Body of pancreas (tissue), 4 donors: Measurements from ENCODE around the gene AMMECR1. TPM values are rescaled to one million over a fixed set of nuclear protein-coding genes. Genes with fewer than 3 reads are reported as not detected.
A peak's percentile ranks its signal among the peaks of the same experiment; 100 is the strongest.
"Not testable (repeated sequence)": the region's sequence is repeated elsewhere in the genome, so short reads cannot be mapped to it uniquely, and the experiment has no call there.

Experiments used
- ATAC-seq: fragments of 150-250 bp; one replicate; pipeline ENCODE4 v1.9.1; 2016
- DNase-seq, 4 donors: peaks; one replicate each; pipeline ENCODE4 v3.0.0-alpha.2; 2019
- H3K27ac ChIP-seq, 4 donors: fragments of 200-600 bp; sonication (generic); 1 replicate in 3 of 4; 2 replicates in 1 of 4; pipeline versions ENCODE4 v1.5.1 to v1.6.1; 2016 to 2019; ENCODE audit warnings: mild to moderate bottlenecking in 1 of 4, mixed read lengths in 1 of 4, moderate library complexity in 1 of 4
- H3K27me3 ChIP-seq, 2 donors: fragments of 200-600 bp; sonication (generic); one replicate each; pipeline ENCODE4 v1.6.0; 2016; ENCODE audit warnings: mild to moderate bottlenecking in 1 of 2
- H3K36me3 ChIP-seq, 2 donors: fragments of 200-600 bp; sonication (generic); replicated peaks in 1 of 2; 2 replicates each; pipeline ENCODE4 v1.5.1; 2016; ENCODE audit warnings: low read depth in 2 of 2; ENCODE audit not compliant: insufficient read depth in 1 of 2
- H3K4me1 ChIP-seq: fragments of 200-600 bp; sonication (generic); one replicate; pipeline ENCODE4 v1.6.0; 2016
- H3K4me3 ChIP-seq, 2 donors: fragments of 200-600 bp; sonication (generic); 1 replicate in 1 of 2; 2 replicates in 1 of 2; pipeline ENCODE4 v1.5.1; 2016 to 2019
- H3K9me3 ChIP-seq, 3 donors: fragments of 200-600 bp; sonication (generic); 1 replicate in 2 of 3; 2 replicates in 1 of 3; pipeline ENCODE4 v1.5.1; 2016
- POLR2A ChIP-seq, 3 donors: fragments of 450-650 bp; IDR thresholded peaks; one replicate each; pipeline ENCODE4 v1.6.1; 2016; ENCODE audit warnings: antibody characterized with exemption in 3 of 3, mild to moderate bottlenecking in 2 of 3
- WGBS, 2 donors: methylation state at CpG; one replicate each; pipeline ENCODE4 v1.1.5; 2017; 5-methylcytosine and 5-hydroxymethylcytosine counted together
- intact Hi-C: fragments of 100-400 bp; cut with DNase I; formaldehyde crosslinking; loops from one replicate; pipeline ENCODE4 v1.15.1; 2023
- total RNA-seq, 2 donors: library from RNA; depleted of rRNA; stranded (reverse); fragments of >200 nt; gene quantifications; one replicate each; pipeline ENCODE4 v1.1.0, GENCODE V29; 2016
- TF ChIP-seq, protein P1 (sequence below), 7 experiments: fragments of 450-650 bp in 4 of 7; fragments of 200-600 bp in 3 of 7; sonication (generic) in 3 of 7; IDR thresholded peaks; one replicate each; pipeline ENCODE4 v1.5.1; 2016 to 2019; ENCODE audit warnings: antibody characterized with exemption in 7 of 7

The AMMECR1 gene
- total RNA-seq, 2 donors from 2014 or later: 1.6 to 6.5 TPM

DNA sequence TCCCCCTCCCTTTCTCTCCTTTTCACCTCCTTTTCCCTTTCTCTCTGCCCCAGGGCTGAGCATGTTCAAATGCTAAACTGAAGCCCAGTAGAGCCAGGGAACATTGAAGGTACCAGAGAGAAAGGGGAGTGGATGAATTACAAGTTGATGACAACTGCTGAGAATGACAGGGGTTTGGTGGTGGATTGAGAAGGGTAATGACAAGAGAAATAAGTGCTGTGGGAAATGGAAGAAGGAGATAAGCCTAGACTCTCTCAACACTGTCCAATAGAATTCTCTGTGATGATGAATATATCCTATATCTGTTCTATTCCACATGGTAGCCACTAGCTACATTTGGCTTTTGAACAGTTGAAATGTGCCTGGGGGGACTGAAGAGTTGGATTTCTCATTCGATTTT lies 160.4 kb downstream of the AMMECR1 start:
- no peaks in the 10 kb centered on the region for H3K27me3 ChIP-seq
- 88 to 100% methylated on average over 1 of the region's 1 CpG for WGBS, 2 donors

DNA sequence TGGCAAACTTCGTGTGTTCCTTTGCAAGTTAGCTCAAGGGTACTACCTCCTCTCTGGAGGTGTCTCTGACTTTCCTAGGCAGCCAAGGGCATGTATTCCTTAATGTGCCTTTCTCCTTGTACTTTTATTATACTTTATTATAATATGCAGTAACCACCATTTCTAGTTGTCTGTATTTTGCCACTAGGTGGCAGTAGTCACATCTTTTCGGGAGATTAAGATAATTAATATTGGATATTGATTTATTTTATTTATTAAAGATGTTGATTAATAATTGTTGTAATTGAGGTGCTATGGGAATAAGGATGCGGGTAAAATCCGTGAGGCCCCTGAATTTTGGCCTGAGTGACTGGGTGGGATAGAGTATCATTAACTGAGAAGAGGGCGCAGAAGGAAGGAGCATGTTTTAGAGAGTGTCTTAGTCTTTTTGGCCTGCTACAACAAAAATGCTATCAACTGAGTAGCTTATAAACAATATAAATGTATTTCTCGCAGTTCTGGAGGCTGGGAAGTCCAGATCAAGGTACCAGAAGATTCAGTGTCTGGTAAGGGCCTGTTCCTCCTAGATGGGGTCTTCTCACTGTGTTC lies 161.6 kb downstream of the AMMECR1 start:
- WGBS, 2 donors: 67 to 72% methylated on average over 6 of the region's 6 CpGs
- intact Hi-C loops: loop anchor here (5.0 kb wide), 1 partner anchor 251 kb away; no protein-coding TSS in a partner anchor

More for the DNA sequence above, 160.4 kb downstream of the AMMECR1 start:
- intact Hi-C loops: loop anchor here (5.0 kb wide), 1 partner anchor 250 kb away; no protein-coding TSS in a partner anchor
- TF ChIP-seq POLR2A (IDR thresholded peaks at IDR 0.05): no peak
- TF ChIP-seq, protein P1, sequence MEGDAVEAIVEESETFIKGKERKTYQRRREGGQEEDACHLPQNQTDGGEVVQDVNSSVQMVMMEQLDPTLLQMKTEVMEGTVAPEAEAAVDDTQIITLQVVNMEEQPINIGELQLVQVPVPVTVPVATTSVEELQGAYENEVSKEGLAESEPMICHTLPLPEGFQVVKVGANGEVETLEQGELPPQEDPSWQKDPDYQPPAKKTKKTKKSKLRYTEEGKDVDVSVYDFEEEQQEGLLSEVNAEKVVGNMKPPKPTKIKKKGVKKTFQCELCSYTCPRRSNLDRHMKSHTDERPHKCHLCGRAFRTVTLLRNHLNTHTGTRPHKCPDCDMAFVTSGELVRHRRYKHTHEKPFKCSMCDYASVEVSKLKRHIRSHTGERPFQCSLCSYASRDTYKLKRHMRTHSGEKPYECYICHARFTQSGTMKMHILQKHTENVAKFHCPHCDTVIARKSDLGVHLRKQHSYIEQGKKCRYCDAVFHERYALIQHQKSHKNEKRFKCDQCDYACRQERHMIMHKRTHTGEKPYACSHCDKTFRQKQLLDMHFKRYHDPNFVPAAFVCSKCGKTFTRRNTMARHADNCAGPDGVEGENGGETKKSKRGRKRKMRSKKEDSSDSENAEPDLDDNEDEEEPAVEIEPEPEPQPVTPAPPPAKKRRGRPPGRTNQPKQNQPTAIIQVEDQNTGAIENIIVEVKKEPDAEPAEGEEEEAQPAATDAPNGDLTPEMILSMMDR (IDR thresholded peaks at IDR 0.05): no peak
- H3K27ac ChIP-seq: no peak overlapping the region
- no peak overlapping the region for H3K4me3 ChIP-seq
- H3K4me1 ChIP-seq: peaks cover 6% of the 10 kb centered on the region
- DNase-seq: no peak
- ATAC-seq: no peak
- no peaks in the 10 kb centered on the region for H3K9me3 ChIP-seq
- no peaks in the 10 kb centered on the region for H3K36me3 ChIP-seq

DNA sequence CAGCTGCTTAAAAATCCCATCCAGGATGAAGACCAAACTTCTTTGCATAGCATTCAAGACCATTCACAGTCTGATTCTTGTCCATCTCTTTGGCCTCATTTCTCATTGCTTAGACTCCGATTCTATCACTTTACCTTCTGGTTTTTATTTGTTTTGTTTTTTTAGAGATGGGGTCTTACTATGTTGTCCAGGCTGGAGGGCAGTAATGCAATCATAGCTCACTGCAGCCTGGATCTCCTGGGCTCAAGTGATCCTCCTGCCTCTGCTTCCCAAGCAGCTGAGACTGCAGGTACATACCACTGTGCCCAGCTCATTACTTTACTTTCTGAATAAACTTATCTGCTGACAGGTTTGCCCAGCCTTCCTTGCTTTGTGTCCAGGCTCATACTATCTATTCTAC lies 162.1 kb downstream of the AMMECR1 start:
- Histone ChIP-seq H3K36me3 (no peaks in the 10 kb centered on the region), H3K4me3 (no peak overlapping the region), H3K27me3 (no peaks in the 10 kb centered on the region), H3K9me3 (no peaks in the 10 kb centered on the region), H3K27ac (no peak overlapping the region), H3K4me1 (peaks cover 2% of the 10 kb centered on the region)
- intact Hi-C loops: loop anchor here (5.0 kb wide), 1 partner anchor 252 kb away; no protein-coding TSS in a partner anchor
- DNase-seq (no peak), ATAC-seq (no peak)
- 50 to 79% methylated on average over 1 of the region's 1 CpG for WGBS, 2 donors
- no peak for TF ChIP-seq POLR2A (IDR thresholded peaks at IDR 0.05)
- TF ChIP-seq, protein P1 (IDR thresholded peaks at IDR 0.05): no peak

More for the DNA sequence above, 161.6 kb downstream of the AMMECR1 start:
- DNase-seq: no peak
- no peak overlapping the region for H3K4me3 ChIP-seq
- ATAC-seq: no peak
- no peaks in the 10 kb centered on the region for H3K27me3 ChIP-seq
- no peaks in the 10 kb centered on the region for H3K36me3 ChIP-seq
- no peak for TF ChIP-seq POLR2A (IDR thresholded peaks at IDR 0.05)
- TF ChIP-seq, protein P1 (IDR thresholded peaks at IDR 0.05): peak; percentile 31 to 60 (median 45)
- no peaks in the 10 kb centered on the region for H3K9me3 ChIP-seq
- H3K4me1 ChIP-seq: peaks cover 6% of the 10 kb centered on the region
- no peak overlapping the region for H3K27ac ChIP-seq

DNA sequence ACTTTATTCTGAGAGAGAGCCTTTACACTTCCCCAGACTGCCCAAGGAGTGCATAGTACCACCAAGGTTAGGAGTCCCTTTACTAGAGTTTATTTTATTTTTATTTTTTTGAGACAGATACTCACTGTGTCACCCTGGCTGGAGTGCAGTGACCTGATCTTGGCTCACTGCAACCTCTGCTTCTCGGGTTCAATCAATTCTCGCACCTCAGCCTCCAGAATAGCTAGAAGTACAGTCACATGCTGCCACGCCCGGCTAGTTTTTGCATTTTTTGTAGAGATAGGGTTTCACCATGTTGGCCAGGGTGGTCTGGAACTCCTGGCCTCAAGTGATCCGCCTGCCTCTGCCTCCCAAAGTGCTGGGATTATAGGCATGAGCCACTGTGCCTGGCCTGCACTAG lies 163.6 kb downstream of the AMMECR1 start:
- H3K4me1 ChIP-seq, ATAC-seq, H3K4me3 ChIP-seq, H3K27me3 ChIP-seq, H3K9me3 ChIP-seq, DNase-seq, intact Hi-C loops, H3K27ac ChIP-seq, H3K36me3 ChIP-seq: not testable (repeated sequence)
- 81 to 85% methylated on average over 5 of the region's 5 CpGs for WGBS, 2 donors

DNA sequence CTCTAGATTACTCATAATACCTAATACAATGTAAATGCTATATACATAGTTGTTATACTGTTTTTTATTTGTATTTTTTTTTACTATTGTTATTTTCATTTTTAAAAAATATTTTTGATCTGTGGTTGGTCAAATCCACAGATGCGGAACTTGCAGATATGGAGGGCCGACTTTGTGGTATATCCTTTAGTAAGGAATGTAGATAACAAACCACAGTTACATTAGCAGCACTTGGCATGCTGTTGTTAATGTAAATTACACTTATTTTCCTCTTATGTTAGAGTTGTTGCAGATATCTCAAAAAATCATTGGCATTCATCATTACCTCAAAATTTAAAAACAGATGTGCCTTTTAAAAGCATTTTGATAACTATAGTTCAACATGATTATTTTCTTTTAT lies 164.0 kb downstream of the AMMECR1 start:
- Histone ChIP-seq H3K9me3 (no peaks in the 10 kb centered on the region), H3K4me3 (no peak overlapping the region), H3K27me3 (no peaks in the 10 kb centered on the region), H3K27ac (no peak overlapping the region), H3K4me1 (no peaks in the 10 kb centered on the region), H3K36me3 (no peaks in the 10 kb centered on the region)
- no peak for ATAC-seq
- 75 to 83% methylated on average over 2 of the region's 2 CpGs for WGBS, 2 donors
- intact Hi-C loops: no loop called here
- no peak for TF ChIP-seq POLR2A (IDR thresholded peaks at IDR 0.05)
- TF ChIP-seq, protein P1 (IDR thresholded peaks at IDR 0.05): no peak
- DNase-seq: no peak
